Endothelial cell of umbilical vein (primary cell): ENCODE data around the gene RBM25. TPM values are rescaled to one million over a fixed set of nuclear protein-coding genes. Genes with fewer than 3 reads are reported as not detected.
"Not testable (repeated sequence)": the region's sequence is repeated elsewhere in the genome, so short reads cannot be mapped to it uniquely, and the experiment has no call there.

Source experiments
- BruUV-seq: library from RNA; stranded (reverse); fragments of 400-500 nt; replicated peaks from 2 replicates; lab custom pipeline; 2021; lab: Mats Ljungman, UMichigan
- CTCF ChIA-PET: fragments of 300-600, 350-600 bp; sonication (Branson Sonifier 250); formaldehyde crosslinking; loops from one replicate; lab custom pipeline; 2021; ENCODE audit warnings: antibody characterized with exemption, inconsistent platforms; lab: Charles Lee
- POLR2A ChIA-PET: fragments of 300-600, 350-600 bp; sonication (Branson Sonifier 250); formaldehyde crosslinking; loops from one replicate; lab custom pipeline; 2021; ENCODE audit warnings: antibody characterized with exemption, inconsistent platforms; lab: Charles Lee
- DNase-seq: peaks from one replicate; pipeline ENCODE4 v3.0.0-alpha.2; 2011; ENCODE audit warnings: low read depth, low spot score
- FAIRE-seq: peaks from 2 replicates; lab custom pipeline; 2011; peaks lifted over from hg19 to GRCh38; lab: Jason Lieb, UNC
- H2AFZ ChIP-seq: 2 replicates; pipeline ENCODE4 v1.6.0; 2012; ENCODE audit warnings: low read depth, low read length, control low read depth, inconsistent platforms
- H3K27ac ChIP-seq: 2 replicates; pipeline ENCODE4 v1.5.1; 2011; ENCODE audit warnings: low read depth, mild to moderate bottlenecking, control low read depth, low read length, moderate library complexity; ENCODE audit not compliant: insufficient read depth
- H3K27me3 ChIP-seq, 2 experiments: 2 replicates each; pipeline versions ENCODE4 v1.6.0 to v1.6.1; 2011; ENCODE audit warnings: low read length in 2 of 2, mixed read lengths in 1 of 2; ENCODE audit not compliant: control insufficient read depth in 2 of 2, insufficient read depth in 2 of 2
- H3K36me3 ChIP-seq, 2 experiments: 2 replicates in 1 of 2; 3 replicates in 1 of 2; pipeline ENCODE4 v1.5.1; 2011; ENCODE audit warnings: low read length in 2 of 2, mild to moderate bottlenecking in 1 of 2, moderate library complexity in 1 of 2; ENCODE audit not compliant: control insufficient read depth in 2 of 2, insufficient read depth in 2 of 2; ENCODE audit errors: extremely low read depth in 1 of 2
- H3K4me1 ChIP-seq: 3 replicates; pipeline ENCODE4 v1.5.1; 2011; ENCODE audit warnings: mild to moderate bottlenecking, low read length; ENCODE audit not compliant: control insufficient read depth, insufficient read depth; ENCODE audit errors: extremely low read depth
- H3K4me2 ChIP-seq: 2 replicates; pipeline ENCODE4 v1.6.1; 2011; ENCODE audit warnings: low read length, control low read depth, mixed read lengths; ENCODE audit not compliant: insufficient read depth
- H3K4me3 ChIP-seq, 3 experiments: fragments of 200-600 bp in 1 of 3; sonication (generic), shearing (Covaris generic) in 1 of 3; replicated peaks in 1 of 3; 2 replicates each; pipeline ENCODE4 v1.5.1; 2011 to 2016; ENCODE audit warnings: control low read depth in 3 of 3, low read length in 3 of 3, mild to moderate bottlenecking in 2 of 3, inconsistent platforms in 1 of 3, low read depth in 1 of 3, moderate library complexity in 1 of 3; ENCODE audit not compliant: insufficient read depth in 1 of 3
- H3K79me2 ChIP-seq: 2 replicates; pipeline ENCODE4 v1.6.0; 2012; ENCODE audit warnings: low read length, inconsistent platforms; ENCODE audit not compliant: control insufficient read depth, insufficient read depth
- H3K9ac ChIP-seq: replicated peaks from 2 replicates; pipeline ENCODE3; 2011; ENCODE audit warnings: low read length, control low read depth; ENCODE audit not compliant: insufficient read depth; ENCODE audit errors: extremely low read depth
- H3K9me1 ChIP-seq: replicated peaks from 3 replicates; pipeline ENCODE4 v1.6.0; 2011; ENCODE audit warnings: mild to moderate bottlenecking, low read length; ENCODE audit not compliant: control insufficient read depth, insufficient read depth; ENCODE audit errors: extremely low read depth
- H3K9me3 ChIP-seq: replicated peaks from 2 replicates; pipeline ENCODE4 v1.5.1; 2012; ENCODE audit warnings: low read length, inconsistent platforms; ENCODE audit not compliant: control insufficient read depth, insufficient read depth
- H4K20me1 ChIP-seq: replicated peaks from 2 replicates; pipeline ENCODE3; 2011; ENCODE audit warnings: mild to moderate bottlenecking, low read length; ENCODE audit not compliant: control insufficient read depth, insufficient read depth; ENCODE audit errors: extremely low read depth
- EZH2 ChIP-seq: IDR thresholded peaks from 2 replicates; pipeline ENCODE4 v1.6.1; 2012; ENCODE audit warnings: borderline replicate concordance, low read depth, mild to moderate bottlenecking, moderate library complexity, low read length, inconsistent platforms; ENCODE audit not compliant: severe bottlenecking
- FOS ChIP-seq: IDR thresholded peaks from 2 replicates; pipeline ENCODE4 v1.6.1; 2011; ENCODE audit warnings: mild to moderate bottlenecking, low read length, moderate library complexity, borderline replicate concordance; ENCODE audit not compliant: insufficient read depth
- GATA2 ChIP-seq: IDR thresholded peaks from 2 replicates; pipeline ENCODE4 v1.7.0; 2011; ENCODE audit warnings: low read depth, mild to moderate bottlenecking, moderate library complexity, mixed read lengths, low read length; ENCODE audit not compliant: insufficient read length, insufficient read depth
- JUN ChIP-seq: IDR thresholded peaks from 2 replicates; pipeline ENCODE4 v1.6.1; 2011; ENCODE audit warnings: borderline replicate concordance, low read depth; ENCODE audit not compliant: insufficient read length, insufficient read depth
- MYC ChIP-seq: IDR thresholded peaks from one replicate; pipeline ENCODE4 v1.6.1; 2011; ENCODE audit warnings: mild to moderate bottlenecking, low read depth, low read length
- POLR2A ChIP-seq: IDR thresholded peaks from 2 replicates; pipeline ENCODE4 v1.6.1; 2012; ENCODE audit warnings: low read depth, mild to moderate bottlenecking, control low read depth, low read length
- POLR2AphosphoS5 ChIP-seq: IDR thresholded peaks from 2 replicates; pipeline ENCODE4 v1.6.1; 2012; ENCODE audit warnings: low read depth, mild to moderate bottlenecking, control low read depth, low read length, moderate library complexity; ENCODE audit not compliant: insufficient read depth
- dilution Hi-C: fragments of 300-500 bp; cut with MboI; formaldehyde crosslinking; loops from one replicate; pipeline ENCODE4 v1.15.0; 2019; ENCODE audit warnings: low sequenced_read_pairs; ENCODE audit not compliant: extremely low pct_ligation_motif_present
- intact Hi-C: fragments of 100-400 bp; cut with micrococcal nuclease; formaldehyde crosslinking; loops from one replicate; pipeline ENCODE4 v1.10.0; 2022
- polyA plus RNA-seq, 4 experiments: library from polyadenylated mRNA; depleted of rRNA in 3 of 4; stranded (reverse) in 3 of 4; unstranded in 1 of 4; fragments of >200 nt; gene quantifications; 2 replicates each; pipeline versions ENCODE4 v1.2.1 to v1.2.3, GENCODE V29; 2011 to 2012; ENCODE audit warnings: missing spikeins in 1 of 4
- total RNA-seq: library from RNA; stranded (reverse); gene quantifications from 2 replicates; pipeline ENCODE4 v1.2.3, GENCODE V29; 2021
- TF ChIP-seq, protein P1 (sequence below): IDR thresholded peaks from 2 replicates; pipeline ENCODE4 v1.6.1; 2011; ENCODE audit not compliant: insufficient read depth, insufficient read length
- TF ChIP-seq, protein P2 (sequence below), 2 donors: IDR thresholded peaks; 1 replicate in 1 of 2; 2 replicates in 1 of 2; pipeline ENCODE4 v1.5.1; 2011; ENCODE audit warnings: low read length in 2 of 2, mild to moderate bottlenecking in 2 of 2, moderate library complexity in 2 of 2, control low read depth in 1 of 2, inconsistent platforms in 1 of 2, low read depth in 1 of 2; ENCODE audit not compliant: insufficient read depth in 1 of 2; ENCODE audit errors: extremely low read depth in 1 of 2

Gene RBM25
- total and polyA plus RNA-seq, 2 donors (not counting 3 experiments of a cell fraction or from before 2014, with no cell fraction given): 20.6 to 86.1 TPM

GRCh38 chr14:73168691-73169090, 110.4 kb downstream of the RBM25 start:
- Histone ChIP-seq H3K27ac (no peak overlapping the region), H4K20me1 (no peaks in the 10 kb centered on the region), H3K9ac (no peak overlapping the region), H3K9me3 (no peaks in the 10 kb centered on the region), H3K4me3 (no peak overlapping the region), H3K4me1 (no peaks in the 10 kb centered on the region), H3K79me2 (no peaks in the 10 kb centered on the region), H2AFZ (no peak overlapping the region), H3K27me3 (no peaks in the 10 kb centered on the region), H3K4me2 (no peak overlapping the region), H3K9me1 (no peaks in the 10 kb centered on the region), H3K36me3 (peaks cover 11 to 16% of the 10 kb centered on the region in 2 experiments)
- ChIA-PET CTCF (interaction anchor here (1.2 to 2.5 kb wide), 2 partner anchors 159 to 303 kb away, joined by 3 to 8 read pairs; no protein-coding TSS in a partner anchor), POLR2A (no interaction called here)
- FAIRE-seq: no peak
- intact Hi-C loops: no loop called here
- no TSS peak for BruUV-seq
- TF ChIP-seq POLR2AphosphoS5 (no peak), GATA2 (no peak), POLR2A (no peak), JUN (no peak), EZH2 (no peak), FOS (no peak), MYC (no peak)
- TF ChIP-seq, protein P1, sequence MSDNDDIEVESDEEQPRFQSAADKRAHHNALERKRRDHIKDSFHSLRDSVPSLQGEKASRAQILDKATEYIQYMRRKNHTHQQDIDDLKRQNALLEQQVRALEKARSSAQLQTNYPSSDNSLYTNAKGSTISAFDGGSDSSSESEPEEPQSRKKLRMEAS: no peak
- TF ChIP-seq, protein P2, sequence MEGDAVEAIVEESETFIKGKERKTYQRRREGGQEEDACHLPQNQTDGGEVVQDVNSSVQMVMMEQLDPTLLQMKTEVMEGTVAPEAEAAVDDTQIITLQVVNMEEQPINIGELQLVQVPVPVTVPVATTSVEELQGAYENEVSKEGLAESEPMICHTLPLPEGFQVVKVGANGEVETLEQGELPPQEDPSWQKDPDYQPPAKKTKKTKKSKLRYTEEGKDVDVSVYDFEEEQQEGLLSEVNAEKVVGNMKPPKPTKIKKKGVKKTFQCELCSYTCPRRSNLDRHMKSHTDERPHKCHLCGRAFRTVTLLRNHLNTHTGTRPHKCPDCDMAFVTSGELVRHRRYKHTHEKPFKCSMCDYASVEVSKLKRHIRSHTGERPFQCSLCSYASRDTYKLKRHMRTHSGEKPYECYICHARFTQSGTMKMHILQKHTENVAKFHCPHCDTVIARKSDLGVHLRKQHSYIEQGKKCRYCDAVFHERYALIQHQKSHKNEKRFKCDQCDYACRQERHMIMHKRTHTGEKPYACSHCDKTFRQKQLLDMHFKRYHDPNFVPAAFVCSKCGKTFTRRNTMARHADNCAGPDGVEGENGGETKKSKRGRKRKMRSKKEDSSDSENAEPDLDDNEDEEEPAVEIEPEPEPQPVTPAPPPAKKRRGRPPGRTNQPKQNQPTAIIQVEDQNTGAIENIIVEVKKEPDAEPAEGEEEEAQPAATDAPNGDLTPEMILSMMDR (IDR thresholded peaks at IDR 0.05; ENCODE audit: extremely low read depth in 1 of 2, insufficient read depth in 1 of 2, low read depth in 1 of 2, low read length in 2 of 2): no peak
- DNase-seq: no peak
- dilution Hi-C loops: no loop called here

DNA sequence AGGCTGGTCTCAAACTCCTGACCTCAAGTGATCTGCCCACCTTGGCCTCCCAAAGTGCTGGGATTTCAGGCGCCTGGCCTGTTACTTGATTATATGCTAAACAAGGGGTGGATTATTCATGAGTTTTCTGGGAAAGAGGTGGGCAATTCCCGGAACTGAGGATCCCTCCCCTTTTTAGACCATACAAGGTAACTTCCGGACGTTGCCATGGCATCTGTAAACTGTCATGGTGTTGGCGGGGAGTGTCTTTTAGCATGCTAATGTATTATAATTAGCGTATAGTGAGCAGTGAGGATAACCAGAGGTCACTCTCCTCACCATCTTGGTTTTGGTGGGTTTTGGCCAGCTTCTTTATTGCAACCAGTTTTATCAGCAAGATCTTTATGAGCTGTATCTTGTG, 111.5 kb downstream of the RBM25 start:
- H3K4me1 ChIP-seq, BruUV-seq, DNase-seq, intact Hi-C loops, H3K27me3 ChIP-seq, POLR2A ChIA-PET, H4K20me1 ChIP-seq, H3K9me3 ChIP-seq, FAIRE-seq, H2AFZ ChIP-seq, CTCF ChIA-PET, H3K9me1 ChIP-seq, dilution Hi-C loops, H3K4me2 ChIP-seq, H3K4me3 ChIP-seq, H3K9ac ChIP-seq, H3K79me2 ChIP-seq, H3K27ac ChIP-seq: not testable (repeated sequence)
- H3K36me3 ChIP-seq: peaks cover 13 to 20% of the 10 kb centered on the region in 2 experiments
